Skeletal muscle tissue (tissue), 4 donors: ENCODE results near the gene MAPKAP1. TPM values are rescaled to one million over a fixed set of nuclear protein-coding genes. Genes with fewer than 3 reads are reported as not detected.

Experiments
- H3K27ac ChIP-seq: one replicate; pipeline ENCODE4 v1.7.0; 2013; ENCODE audit warnings: mild to moderate bottlenecking, low read depth, low read length, inconsistent platforms
- H3K27me3 ChIP-seq, 3 donors: one replicate each; pipeline ENCODE4 v1.7.0; 2013; ENCODE audit warnings: low read length in 3 of 3; ENCODE audit not compliant: control insufficient read depth in 3 of 3, insufficient read depth in 3 of 3
- H3K36me3 ChIP-seq, 3 donors: one replicate each; pipeline ENCODE4 v1.7.0; 2013; ENCODE audit warnings: low read length in 3 of 3; ENCODE audit not compliant: control insufficient read depth in 3 of 3, insufficient read depth in 3 of 3
- H3K4me1 ChIP-seq, 3 donors: one replicate each; pipeline ENCODE4 v1.7.0; 2013; ENCODE audit warnings: low read length in 3 of 3, mild to moderate bottlenecking in 3 of 3; ENCODE audit not compliant: control insufficient read depth in 3 of 3, insufficient read depth in 3 of 3
- H3K4me3 ChIP-seq, 3 donors: one replicate each; pipeline ENCODE4 v1.7.0; 2013; ENCODE audit warnings: low read length in 3 of 3
- H3K9ac ChIP-seq, 3 donors: one replicate each; pipeline ENCODE4 v1.7.0; 2013; ENCODE audit warnings: low read length in 3 of 3, mild to moderate bottlenecking in 3 of 3, moderate library complexity in 2 of 3, low read depth in 1 of 3
- H3K9me3 ChIP-seq, 3 donors: one replicate each; pipeline ENCODE4 v1.7.0; 2013; ENCODE audit warnings: low read length in 3 of 3; ENCODE audit not compliant: control insufficient read depth in 3 of 3
- total RNA-seq: library from RNA; depleted of rRNA; stranded (reverse); fragments of >200 nt; gene quantifications from one replicate; pipeline ENCODE4 v1.2.3, GENCODE V29; 2014
- donor health status: Osteomylitis.

Gene MAPKAP1
- total RNA-seq, 1 donor from 2014 or later, result 44.9 TPM

DNA sequence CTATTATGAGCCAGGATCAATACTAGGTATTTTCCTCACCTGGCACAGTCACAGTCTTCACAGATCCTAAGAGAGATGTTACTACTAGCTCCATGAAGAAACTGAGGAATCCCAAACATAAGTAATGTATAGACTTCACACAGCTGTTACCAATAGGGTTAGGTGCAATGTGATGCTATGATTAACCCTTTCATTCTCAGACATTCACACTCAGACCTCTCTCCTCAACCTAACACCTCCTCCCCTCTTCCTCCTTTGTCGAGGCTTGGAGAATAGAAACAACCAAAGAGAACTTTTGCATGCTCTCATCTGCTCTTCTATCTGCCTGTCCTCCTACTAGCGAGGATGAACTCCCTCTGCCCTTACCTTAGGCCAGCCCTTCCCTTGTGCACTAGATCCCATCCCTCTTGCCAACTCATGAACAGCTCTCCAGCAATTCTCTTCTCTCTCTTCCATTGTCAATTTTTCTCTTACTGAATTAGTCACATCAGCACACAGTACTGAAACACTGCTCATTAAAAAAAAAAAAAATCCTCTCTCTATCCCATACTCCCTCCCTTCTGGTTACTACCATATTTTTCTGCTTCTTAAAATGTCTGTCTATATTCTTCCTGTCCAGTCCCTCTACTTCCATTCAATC lies 47.7 kb downstream of the MAPKAP1 start:
- Histone ChIP-seq H3K9ac (no peak overlapping the region), H3K27ac (no peak overlapping the region), H3K27me3 (no peaks in the 10 kb centered on the region), H3K4me1 (no peaks in the 10 kb centered on the region), H3K4me3 (no peak overlapping the region), H3K9me3 (no peaks in the 10 kb centered on the region), H3K36me3 (no peaks in the 10 kb centered on the region)

DNA sequence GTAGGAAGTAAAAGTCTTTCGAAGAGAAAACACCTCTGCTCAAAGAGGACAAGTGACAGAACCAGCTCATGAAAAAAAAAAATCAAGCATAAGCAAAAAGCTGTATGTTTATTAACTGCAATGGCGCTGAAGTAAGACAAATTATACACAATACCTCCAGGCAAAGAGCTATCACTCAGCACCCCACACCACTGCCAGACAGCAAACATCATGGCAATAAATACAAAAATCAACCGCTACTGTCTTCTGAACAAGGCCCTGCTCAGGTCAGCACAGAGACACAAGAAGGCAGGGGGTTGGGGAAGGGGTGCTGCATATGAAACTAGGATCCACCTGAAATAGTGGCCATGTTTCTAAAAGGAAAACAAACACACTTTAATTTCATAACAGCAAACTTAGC lies 50.4 kb downstream of the MAPKAP1 start:
- no peak overlapping the region for H3K9ac ChIP-seq
- no peaks in the 10 kb centered on the region for H3K4me1 ChIP-seq

GRCh38 chr9:125655691-125656410 lies 51.2 kb downstream of the MAPKAP1 start:
- Histone ChIP-seq H3K27ac (no peak overlapping the region), H3K9me3 (no peaks in the 10 kb centered on the region), H3K9ac (no peak overlapping the region), H3K27me3 (no peaks in the 10 kb centered on the region), H3K4me3 (no peak overlapping the region), H3K4me1 (no peaks in the 10 kb centered on the region), H3K36me3 (no peaks in the 10 kb centered on the region)

More for the DNA sequence above, 50.4 kb downstream of the MAPKAP1 start:
- Histone ChIP-seq H3K27ac (no peak overlapping the region), H3K4me3 (no peak overlapping the region), H3K9me3 (no peaks in the 10 kb centered on the region), H3K27me3 (no peaks in the 10 kb centered on the region), H3K36me3 (no peaks in the 10 kb centered on the region)

DNA sequence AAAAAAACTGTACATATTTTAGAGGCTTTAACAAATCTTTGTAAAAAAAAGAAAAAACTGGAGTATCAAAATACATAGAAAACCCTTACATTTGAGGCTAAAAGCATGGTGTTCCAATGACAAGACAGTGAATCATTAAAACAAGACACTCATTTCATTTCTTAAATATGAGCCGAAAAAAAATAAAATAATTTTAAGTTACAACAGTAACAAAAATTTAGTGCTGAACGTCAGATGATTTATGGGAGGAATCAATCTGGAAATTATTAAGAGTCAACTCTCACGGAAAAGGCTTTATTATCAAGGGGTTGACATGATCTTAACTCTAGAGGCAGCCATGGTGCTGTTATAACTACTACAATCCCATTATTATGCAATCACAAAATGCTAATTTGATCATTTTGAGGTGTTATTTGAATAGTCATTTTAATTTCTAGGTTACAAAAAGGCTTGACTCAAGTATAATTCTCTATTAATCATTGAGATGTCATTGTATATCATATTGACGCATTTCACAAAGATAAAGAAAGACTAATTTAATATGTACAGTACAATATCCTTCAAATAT lies 51.9 kb downstream of the MAPKAP1 start:
- Histone ChIP-seq H3K9ac (no peak overlapping the region), H3K27me3 (no peaks in the 10 kb centered on the region), H3K4me3 (no peak overlapping the region), H3K9me3 (no peaks in the 10 kb centered on the region), H3K36me3 (no peaks in the 10 kb centered on the region), H3K4me1 (peaks cover 0 to 4% (median 0%) of the 10 kb centered on the region in 3 donors), H3K27ac (no peak overlapping the region)

DNA sequence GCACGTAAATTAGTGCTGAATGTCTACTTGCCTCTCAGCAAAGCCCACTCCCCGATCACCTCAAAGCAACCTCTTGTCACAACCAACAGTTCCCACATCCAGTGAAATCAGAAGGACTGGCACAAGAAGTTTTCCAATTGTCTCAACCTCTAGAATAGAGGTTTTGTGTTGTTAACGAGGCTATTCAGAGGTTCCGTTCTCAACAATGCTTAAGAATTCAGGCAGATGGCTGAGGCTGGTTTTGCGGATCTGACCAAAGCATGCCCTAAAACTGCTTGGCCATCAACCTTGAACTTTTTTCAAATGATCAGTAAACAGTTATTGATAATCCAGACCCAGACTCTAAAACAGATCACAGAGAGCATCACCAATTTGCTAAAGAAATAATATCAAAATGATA lies 52.9 kb downstream of the MAPKAP1 start:
- no peak overlapping the region for H3K27ac ChIP-seq
- no peaks in the 10 kb centered on the region for H3K36me3 ChIP-seq
- H3K4me3 ChIP-seq, result no peak overlapping the region
- H3K9me3 ChIP-seq, result no peaks in the 10 kb centered on the region
- no peaks in the 10 kb centered on the region for H3K27me3 ChIP-seq
- no peak overlapping the region for H3K9ac ChIP-seq
- peaks cover 2 to 13% (median 3%) of the 10 kb centered on the region in 3 donors for H3K4me1 ChIP-seq

DNA sequence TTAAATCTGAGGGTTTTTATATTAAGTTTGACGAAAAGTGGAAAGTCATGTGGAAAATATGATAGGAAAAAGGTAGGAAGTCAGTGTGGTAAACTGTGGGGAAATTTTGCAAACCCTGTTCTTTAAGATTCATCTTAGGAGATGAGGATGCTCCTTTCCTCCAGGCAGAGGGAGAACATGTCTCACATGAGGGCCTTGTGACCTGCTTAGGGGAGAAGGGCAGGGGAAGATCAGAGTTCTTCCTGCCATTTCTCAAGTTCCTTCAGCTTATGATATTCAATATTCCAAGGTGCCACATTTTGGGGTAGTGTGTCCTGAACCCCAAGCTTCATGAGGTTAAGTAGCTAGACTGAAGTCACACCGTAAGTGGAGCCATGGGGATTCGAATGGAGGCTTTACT lies 53.7 kb downstream of the MAPKAP1 start:
- no peak overlapping the region for H3K9ac ChIP-seq
- no peaks in the 10 kb centered on the region for H3K36me3 ChIP-seq
- no peak overlapping the region for H3K4me3 ChIP-seq
- H3K4me1 ChIP-seq, result peaks cover 2 to 15% (median 3%) of the 10 kb centered on the region in 3 donors
- no peaks in the 10 kb centered on the region for H3K9me3 ChIP-seq
- no peak overlapping the region for H3K27ac ChIP-seq
- H3K27me3 ChIP-seq, result no peaks in the 10 kb centered on the region

DNA sequence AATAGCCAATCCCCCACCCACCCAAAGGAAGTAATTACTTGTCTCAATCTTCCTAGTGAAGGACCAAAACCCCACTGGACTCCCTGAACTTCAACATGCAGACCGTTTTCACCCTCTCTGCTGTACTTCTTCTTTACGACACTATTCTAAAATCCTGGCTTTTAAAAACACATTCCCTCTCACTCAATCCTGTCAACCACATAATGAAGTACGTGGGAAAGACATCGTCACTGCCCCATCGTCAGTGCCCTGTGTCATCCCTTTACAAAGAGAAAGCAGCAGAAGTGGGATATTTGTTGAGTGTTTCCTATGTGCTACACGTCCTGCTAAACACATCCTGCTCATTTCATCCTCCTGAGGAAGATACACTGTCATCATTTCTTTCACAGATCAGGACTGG lies 54.2 kb downstream of the MAPKAP1 start:
- Histone ChIP-seq H3K9me3 (no peaks in the 10 kb centered on the region), H3K27me3 (no peaks in the 10 kb centered on the region), H3K27ac (no peak overlapping the region), H3K9ac (no peak overlapping the region), H3K4me3 (no peak overlapping the region), H3K36me3 (no peaks in the 10 kb centered on the region), H3K4me1 (peaks cover 2 to 15% (median 3%) of the 10 kb centered on the region in 3 donors)

DNA sequence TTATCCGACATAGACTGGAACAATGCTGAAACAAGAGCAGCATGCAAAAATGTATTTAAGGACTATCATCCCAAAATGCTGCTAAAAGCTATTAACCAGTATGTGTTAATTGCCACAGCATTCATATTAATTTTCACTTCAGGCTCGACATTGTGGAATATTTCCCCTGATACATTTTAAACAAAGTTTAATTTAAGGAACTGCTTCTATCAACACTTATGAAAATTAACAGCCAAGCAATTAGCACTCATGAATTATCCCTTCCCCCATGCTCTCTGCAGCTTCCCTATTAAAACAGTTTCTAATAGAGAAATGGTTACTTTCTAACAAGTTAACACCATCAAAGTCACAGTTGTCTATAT lies 54.8 kb downstream of the MAPKAP1 start:
- H3K4me3 ChIP-seq, result no peak overlapping the region
- no peaks in the 10 kb centered on the region for H3K36me3 ChIP-seq
- no peak overlapping the region for H3K9ac ChIP-seq
- no peaks in the 10 kb centered on the region for H3K9me3 ChIP-seq
- peaks cover 5 to 15% (median 7%) of the 10 kb centered on the region in 3 donors for H3K4me1 ChIP-seq
- no peak overlapping the region for H3K27ac ChIP-seq
- no peaks in the 10 kb centered on the region for H3K27me3 ChIP-seq

GRCh38 chr9:125651576-125652232 lies 55.3 kb downstream of the MAPKAP1 start:
- no peak overlapping the region for H3K9ac ChIP-seq
- no peaks in the 10 kb centered on the region for H3K36me3 ChIP-seq
- H3K4me3 ChIP-seq, result no peak overlapping the region
- H3K9me3 ChIP-seq, result no peaks in the 10 kb centered on the region
- no peak overlapping the region for H3K27ac ChIP-seq
- no peaks in the 10 kb centered on the region for H3K27me3 ChIP-seq
- peaks cover 7 to 15% (median 8%) of the 10 kb centered on the region in 3 donors for H3K4me1 ChIP-seq

DNA sequence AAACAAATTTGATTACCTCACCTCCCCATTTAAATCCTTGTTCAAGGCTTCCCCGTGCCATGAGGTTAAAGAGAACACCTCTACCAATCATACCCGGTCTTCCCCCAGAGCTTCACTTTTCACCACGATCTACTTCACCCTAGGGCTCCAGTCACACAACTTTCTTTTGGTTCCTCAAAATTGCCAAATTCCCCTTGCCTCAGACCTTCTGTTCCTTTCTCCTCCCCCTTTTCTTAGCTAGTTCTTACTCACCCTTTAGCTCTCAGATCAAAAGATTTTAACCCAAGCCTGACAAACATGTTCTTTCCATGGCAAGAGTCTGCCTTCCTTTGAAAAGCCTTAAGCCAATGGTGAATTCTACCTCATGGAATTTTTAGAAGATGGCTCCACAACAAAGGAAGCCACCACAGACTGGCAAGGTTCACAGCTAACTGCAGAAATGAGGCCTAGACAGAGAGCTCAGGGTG lies 56.7 kb downstream of the MAPKAP1 start:
- no peaks in the 10 kb centered on the region for H3K27me3 ChIP-seq
- no peak overlapping the region for H3K9ac ChIP-seq
- peaks cover 7 to 15% (median 8%) of the 10 kb centered on the region in 3 donors for H3K4me1 ChIP-seq
- no peaks in the 10 kb centered on the region for H3K36me3 ChIP-seq
- peak overlapping the region; percentile 2 for H3K27ac ChIP-seq
- no peak overlapping the region for H3K4me3 ChIP-seq
- H3K9me3 ChIP-seq, result no peaks in the 10 kb centered on the region
